ENCODE results near the gene IFITM2.
A peak's percentile ranks its signal among the peaks of the same experiment; 100 is the strongest.

IFITM2 gene

GRCh38 chr11:350723-351255, 43.2 kb downstream of the IFITM2 start:
- Histone ChIP-seq H3K27me3 (ENCODE audit: control insufficient read depth, insufficient read depth, low read length) (no peaks in the 10 kb centered on the region), H3K9me3 (ENCODE audit: control insufficient read depth, insufficient read depth, low read length) (no peaks in the 10 kb centered on the region), H3K27ac (ENCODE audit: low read length) (no peak overlapping the region), H3K36me3 (ENCODE audit: control insufficient read depth, insufficient read depth, low read length) (no peaks in the 10 kb centered on the region), H3K4me1 (ENCODE audit: control insufficient read depth, insufficient read depth, low read length) (peaks cover 8% of the 10 kb centered on the region), H3K4me3 (ENCODE audit: low read length) (no peak overlapping the region)
- WGBS (ENCODE audit: insufficient coverage, insufficient read length): no CpG with 5 or more reads among the region's 18 CpGs
- no peak for DNase-seq (ENCODE audit: low read depth, low spot score)

DNA sequence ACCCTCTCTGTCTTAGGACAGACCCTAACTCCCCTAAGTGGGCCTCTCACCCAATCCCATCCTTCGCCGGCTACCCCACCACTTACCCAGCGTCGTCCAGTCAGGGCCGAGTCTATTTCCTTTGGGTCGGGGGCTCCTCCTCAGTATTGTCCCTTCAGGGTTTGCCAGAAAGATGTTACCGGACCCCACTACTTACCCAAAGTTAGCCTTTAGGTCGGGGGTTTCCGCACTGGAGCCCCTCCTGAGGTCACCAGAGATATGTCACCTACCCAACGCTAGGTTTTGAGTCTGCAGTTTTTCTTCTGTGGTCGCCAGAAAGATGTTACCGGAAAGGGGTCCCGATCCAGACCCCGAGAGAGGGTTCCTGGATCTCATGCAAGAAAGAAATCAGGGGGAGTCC, 43.8 kb downstream of the IFITM2 start:
- Histone ChIP-seq H3K36me3 (ENCODE audit: control insufficient read depth, insufficient read depth, low read length) (no peaks in the 10 kb centered on the region), H3K4me3 (ENCODE audit: low read length) (no peak overlapping the region), H3K27me3 (ENCODE audit: control insufficient read depth, insufficient read depth, low read length) (no peaks in the 10 kb centered on the region), H3K4me1 (ENCODE audit: control insufficient read depth, insufficient read depth, low read length) (peaks cover 8% of the 10 kb centered on the region), H3K27ac (ENCODE audit: low read length) (no peak overlapping the region), H3K9me3 (ENCODE audit: control insufficient read depth, insufficient read depth, low read length) (no peaks in the 10 kb centered on the region)
- no CpG with 5 or more reads among the region's 14 CpGs for WGBS (ENCODE audit: insufficient coverage, insufficient read length)
- no peak for DNase-seq (ENCODE audit: low read depth, low spot score)

- no peak overlapping the region for H3K4me3 ChIP-seq (ENCODE audit: low read length)
Measured at GRCh38 chr11:352456-353031, 44.9 kb downstream of the IFITM2 start.

GRCh38 chr11:353179-353873, 45.7 kb downstream of the IFITM2 start:
- Histone ChIP-seq H3K4me1 (ENCODE audit: control insufficient read depth, insufficient read depth, low read length) (peaks cover 8% of the 10 kb centered on the region), H3K36me3 (ENCODE audit: control insufficient read depth, insufficient read depth, low read length) (peaks cover 2% of the 10 kb centered on the region; the same call in 1 of the 2 replicates), H3K9me3 (ENCODE audit: control insufficient read depth, insufficient read depth, low read length) (no peaks in the 10 kb centered on the region), H3K27ac (ENCODE audit: low read length) (no peak overlapping the region), H3K27me3 (ENCODE audit: control insufficient read depth, insufficient read depth, low read length) (no peaks in the 10 kb centered on the region), H3K4me3 (ENCODE audit: low read length) (no peak overlapping the region)
- DNase-seq (ENCODE audit: low read depth, low spot score): no peak
- no CpG with 5 or more reads among the region's 16 CpGs for WGBS (ENCODE audit: insufficient coverage, insufficient read length)

More at GRCh38 chr11:352456-353031, 44.9 kb downstream of the IFITM2 start:
- Histone ChIP-seq H3K27ac (ENCODE audit: low read length) (no peak overlapping the region), H3K36me3 (ENCODE audit: control insufficient read depth, insufficient read depth, low read length) (no peaks in the 10 kb centered on the region; the same call in 1 of the 2 replicates), H3K9me3 (ENCODE audit: control insufficient read depth, insufficient read depth, low read length) (no peaks in the 10 kb centered on the region), H3K4me1 (ENCODE audit: control insufficient read depth, insufficient read depth, low read length) (peaks cover 8% of the 10 kb centered on the region), H3K27me3 (ENCODE audit: control insufficient read depth, insufficient read depth, low read length) (no peaks in the 10 kb centered on the region)
- no CpG with 5 or more reads among the region's 12 CpGs for WGBS (ENCODE audit: insufficient coverage, insufficient read length)
- no peak for DNase-seq (ENCODE audit: low read depth, low spot score)

GRCh38 chr11:355581-356458, 48.2 kb downstream of the IFITM2 start:
- DNase-seq (ENCODE audit: low read depth, low spot score): no peak
- no CpG with 5 or more reads among the region's 76 CpGs for WGBS (ENCODE audit: insufficient coverage, insufficient read length)
- H3K4me1 ChIP-seq (ENCODE audit: control insufficient read depth, insufficient read depth, low read length): peaks cover 6% of the 10 kb centered on the region
- peaks cover 2% of the 10 kb centered on the region; the same call in 1 of the 2 replicates for H3K36me3 ChIP-seq (ENCODE audit: control insufficient read depth, insufficient read depth, low read length)
- no peaks in the 10 kb centered on the region for H3K27me3 ChIP-seq (ENCODE audit: control insufficient read depth, insufficient read depth, low read length)
- no peak overlapping the region for H3K27ac ChIP-seq (ENCODE audit: low read length)
- H3K9me3 ChIP-seq (ENCODE audit: control insufficient read depth, insufficient read depth, low read length): no peaks in the 10 kb centered on the region; the same call in 1 of the 2 replicates
- H3K4me3 ChIP-seq (ENCODE audit: low read length): peak overlapping the region; percentile 18; the same call in 1 of the 2 replicates

DNA sequence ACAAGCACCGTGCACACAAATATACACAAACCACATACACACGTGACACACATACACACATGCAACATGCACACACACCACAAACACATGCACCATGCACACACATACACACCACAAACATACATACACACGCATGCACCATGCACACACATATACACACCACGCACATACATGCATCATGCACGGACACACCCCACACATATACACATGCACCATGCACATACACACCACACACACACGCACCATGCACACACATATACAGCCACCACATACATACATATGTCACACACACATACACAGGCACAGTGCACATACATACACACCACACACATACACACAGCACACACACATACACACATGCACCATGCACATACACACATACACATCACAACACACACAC, 49.0 kb downstream of the IFITM2 start:
- no peak overlapping the region for H3K4me3 ChIP-seq (ENCODE audit: low read length)
- WGBS (ENCODE audit: insufficient coverage, insufficient read length): no CpG with 5 or more reads among the region's 6 CpGs
- H3K4me1 ChIP-seq (ENCODE audit: control insufficient read depth, insufficient read depth, low read length): peaks cover 6% of the 10 kb centered on the region
- DNase-seq (ENCODE audit: low read depth, low spot score): no peak
- H3K27me3 ChIP-seq (ENCODE audit: control insufficient read depth, insufficient read depth, low read length): no peaks in the 10 kb centered on the region
- H3K9me3 ChIP-seq (ENCODE audit: control insufficient read depth, insufficient read depth, low read length): no peaks in the 10 kb centered on the region; the same call in 1 of the 2 replicates
- H3K36me3 ChIP-seq (ENCODE audit: control insufficient read depth, insufficient read depth, low read length): peaks cover 2% of the 10 kb centered on the region; the same call in 1 of the 2 replicates
- no peak overlapping the region for H3K27ac ChIP-seq (ENCODE audit: low read length)

DNA sequence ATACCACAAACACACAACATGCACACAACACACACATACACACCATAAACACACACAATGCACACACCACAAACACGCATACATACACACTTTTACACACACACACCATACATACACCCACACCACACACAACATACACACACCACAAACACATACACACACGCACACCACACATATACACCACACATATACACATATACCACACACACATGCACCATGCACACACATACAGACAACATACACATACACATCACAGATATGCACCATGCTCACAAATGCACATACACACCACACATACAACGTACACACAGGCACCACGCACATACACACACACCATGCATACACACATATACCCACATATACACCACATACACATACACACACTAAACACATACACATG, 50.0 kb downstream of the IFITM2 start:
- Histone ChIP-seq H3K27ac (ENCODE audit: low read length) (no peak overlapping the region), H3K4me1 (ENCODE audit: control insufficient read depth, insufficient read depth, low read length) (peaks cover 6% of the 10 kb centered on the region), H3K36me3 (ENCODE audit: control insufficient read depth, insufficient read depth, low read length) (peaks cover 2% of the 10 kb centered on the region; the same call in 1 of the 2 replicates), H3K4me3 (ENCODE audit: low read length) (no peak overlapping the region), H3K27me3 (ENCODE audit: control insufficient read depth, insufficient read depth, low read length) (no peaks in the 10 kb centered on the region), H3K9me3 (ENCODE audit: control insufficient read depth, insufficient read depth, low read length) (no peaks in the 10 kb centered on the region; the same call in 1 of the 2 replicates)
- no peak for DNase-seq (ENCODE audit: low read depth, low spot score)
- over 99% methylated on average over 4 of the region's 4 CpGs for WGBS (ENCODE audit: insufficient coverage, insufficient read length)

- no CpG with 5 or more reads among the region's 34 CpGs for WGBS (ENCODE audit: insufficient coverage, insufficient read length)
- no peak overlapping the region for H3K27ac ChIP-seq (ENCODE audit: low read length)
- peaks cover 2% of the 10 kb centered on the region; the same call in 1 of the 2 replicates for H3K36me3 ChIP-seq (ENCODE audit: control insufficient read depth, insufficient read depth, low read length)
- no peaks in the 10 kb centered on the region for H3K27me3 ChIP-seq (ENCODE audit: control insufficient read depth, insufficient read depth, low read length)
- H3K9me3 ChIP-seq (ENCODE audit: control insufficient read depth, insufficient read depth, low read length): no peaks in the 10 kb centered on the region; the same call in 1 of the 2 replicates
- no peak overlapping the region for H3K4me3 ChIP-seq (ENCODE audit: low read length)
- H3K4me1 ChIP-seq (ENCODE audit: control insufficient read depth, insufficient read depth, low read length): peaks cover 6% of the 10 kb centered on the region
- DNase-seq (ENCODE audit: low read depth, low spot score): no peak
Measured at GRCh38 chr11:358129-358800, 50.6 kb downstream of the IFITM2 start.
